ENCODE results near the gene VWA3A.

The VWA3A gene

GRCh38 chr16:22184615-22184968 is 92.3 kb downstream of the VWA3A start:
- DNase-seq (ENCODE audit: extremely low spot score), result no peak
- TF ChIP-seq LEF1 (IDR thresholded peaks at IDR 0.05; ENCODE audit: borderline replicate concordance) (no peak), ELF4 (IDR thresholded peaks at IDR 0.05) (no peak), BHLHE40 (IDR thresholded peaks at IDR 0.05; ENCODE audit: borderline replicate concordance) (no peak), SP1 (IDR thresholded peaks at IDR 0.05) (no peak), ARNT (IDR thresholded peaks at IDR 0.05) (no peak), NFRKB (IDR thresholded peaks at IDR 0.05) (no peak), CTBP1 (IDR thresholded peaks at IDR 0.05; ENCODE audit: borderline replicate concordance) (no peak), FOXA1 (IDR thresholded peaks at IDR 0.05) (no peak), FOXK2 (IDR thresholded peaks at IDR 0.05) (no peak), L3MBTL2 (conservative IDR thresholded peaks at IDR 0.05) (no peak)
- POLR2A ChIA-PET, result no interaction called here
- CTCF ChIA-PET, result interaction anchor here (0.7 to 1.1 kb wide), 2 partner anchors 116 to 129 kb away, joined by 3 to 4 read pairs; no protein-coding TSS in a partner anchor

GRCh38 chr16:22186517-22186916 is 94.2 kb downstream of the VWA3A start:
- CTCF ChIA-PET, result interaction anchor here (0.7 to 0.9 kb wide), 2 partner anchors 233 to 520 kb away, joined by 3 read pairs; no protein-coding TSS in a partner anchor
- POLR2A ChIA-PET, result interaction anchor here (0.8 kb wide), 1 partner anchor 112 kb away, joined by 3 read pairs; no protein-coding TSS in a partner anchor
- DNase-seq (ENCODE audit: extremely low spot score), result no peak
- TF ChIP-seq SUZ12 (IDR thresholded peaks at IDR 0.05), result no peak
- TF ChIP-seq ZNF384 (IDR thresholded peaks at IDR 0.05), result no peak
- no peak for TF ChIP-seq L3MBTL2 (conservative IDR thresholded peaks at IDR 0.05)
- no peak for TF ChIP-seq PKNOX1 (IDR thresholded peaks at IDR 0.05)
- TF ChIP-seq CTBP1 (IDR thresholded peaks at IDR 0.05; ENCODE audit: borderline replicate concordance), result no peak
- no peak for TF ChIP-seq ARNT (IDR thresholded peaks at IDR 0.05)
- TF ChIP-seq FOXA1 (IDR thresholded peaks at IDR 0.05), result no peak
- TF ChIP-seq ELF4 (IDR thresholded peaks at IDR 0.05), result no peak
- no peak for TF ChIP-seq HDGF (IDR thresholded peaks at IDR 0.05; ENCODE audit: borderline replicate concordance)
- TF ChIP-seq FOXK2 (IDR thresholded peaks at IDR 0.05), result no peak

GRCh38 chr16:22188267-22188594 is 95.9 kb downstream of the VWA3A start:
- no peak for DNase-seq (ENCODE audit: extremely low spot score)
- TF ChIP-seq NFRKB (IDR thresholded peaks at IDR 0.05) (no peak), FOXK2 (IDR thresholded peaks at IDR 0.05) (no peak), ZNF384 (IDR thresholded peaks at IDR 0.05) (no peak), CTBP1 (IDR thresholded peaks at IDR 0.05; ENCODE audit: borderline replicate concordance) (no peak), ARNT (IDR thresholded peaks at IDR 0.05) (no peak), TARDBP (IDR thresholded peaks at IDR 0.05) (no peak), FOXM1 (IDR thresholded peaks at IDR 0.05; ENCODE audit: borderline replicate concordance) (no peak), ELF4 (IDR thresholded peaks at IDR 0.05) (no peak), PKNOX1 (IDR thresholded peaks at IDR 0.05) (no peak), BHLHE40 (IDR thresholded peaks at IDR 0.05; ENCODE audit: borderline replicate concordance) (no peak)
- CTCF ChIA-PET, result interaction anchor here (0.6 to 1.8 kb wide), 16 partner anchors 8 to 228 kb away, joined by 3 to 15 read pairs (median 4); partner anchors contain the start of genes MOSMO and PDZD9
- POLR2A ChIA-PET, result interaction anchor here (1.0 kb wide), 1 partner anchor 181 kb away, joined by 3 read pairs; no protein-coding TSS in a partner anchor

- peak; percentile 65 for DNase-seq (ENCODE audit: extremely low spot score)
- CTCF ChIA-PET, result interaction anchor here (0.6 to 1.8 kb wide), 17 partner anchors 9 to 229 kb away, joined by 3 to 15 read pairs (median 4); partner anchors contain the start of genes MOSMO and PDZD9
- POLR2A ChIA-PET, result interaction anchor here (1.0 kb wide), 1 partner anchor 182 kb away, joined by 3 read pairs; no protein-coding TSS in a partner anchor
- TF ChIP-seq HDGF (IDR thresholded peaks at IDR 0.05; ENCODE audit: borderline replicate concordance), result no peak
- TF ChIP-seq PKNOX1 (IDR thresholded peaks at IDR 0.05), result no peak
- no peak for TF ChIP-seq ARNT (IDR thresholded peaks at IDR 0.05)
- TF ChIP-seq SP1 (IDR thresholded peaks at IDR 0.05), result no peak
- TF ChIP-seq ELF4 (IDR thresholded peaks at IDR 0.05), result no peak
- no peak for TF ChIP-seq BHLHE40 (IDR thresholded peaks at IDR 0.05; ENCODE audit: borderline replicate concordance)
- no peak for TF ChIP-seq ZNF384 (IDR thresholded peaks at IDR 0.05)
- TF ChIP-seq TARDBP (IDR thresholded peaks at IDR 0.05), result no peak
- no peak for TF ChIP-seq LEF1 (IDR thresholded peaks at IDR 0.05; ENCODE audit: borderline replicate concordance)
- no peak for TF ChIP-seq CTBP1 (IDR thresholded peaks at IDR 0.05; ENCODE audit: borderline replicate concordance)
These were observed 96.5 kb downstream of the VWA3A start for GRCh38 chr16:22188595-22189442.

- CTCF ChIA-PET, result interaction anchor here (1.3 to 1.8 kb wide), 4 partner anchors 90 to 187 kb away, joined by 4 to 9 read pairs (median 7); no protein-coding TSS in a partner anchor
- POLR2A ChIA-PET, result no interaction called here
- DNase-seq (ENCODE audit: extremely low spot score), result no peak
- no peak for TF ChIP-seq PKNOX1 (IDR thresholded peaks at IDR 0.05)
- TF ChIP-seq FOXK2 (IDR thresholded peaks at IDR 0.05), result no peak
- TF ChIP-seq TARDBP (IDR thresholded peaks at IDR 0.05), result no peak
- TF ChIP-seq SUZ12 (IDR thresholded peaks at IDR 0.05), result no peak
- TF ChIP-seq SP1 (IDR thresholded peaks at IDR 0.05), result no peak
- no peak for TF ChIP-seq BHLHE40 (IDR thresholded peaks at IDR 0.05; ENCODE audit: borderline replicate concordance)
- no peak for TF ChIP-seq ARNT (IDR thresholded peaks at IDR 0.05)
- no peak for TF ChIP-seq LEF1 (IDR thresholded peaks at IDR 0.05; ENCODE audit: borderline replicate concordance)
- no peak for TF ChIP-seq HDGF (IDR thresholded peaks at IDR 0.05; ENCODE audit: borderline replicate concordance)
- TF ChIP-seq NFRKB (IDR thresholded peaks at IDR 0.05), result no peak
- TF ChIP-seq ZNF384 (IDR thresholded peaks at IDR 0.05), result no peak
- no peak for TF ChIP-seq ELF4 (IDR thresholded peaks at IDR 0.05)
- TF ChIP-seq FOXA1 (IDR thresholded peaks at IDR 0.05), result no peak
These were observed 97.2 kb downstream of the VWA3A start for GRCh38 chr16:22189473-22190080.
